ENCODE results near the gene STAT6.

Gene STAT6

GRCh38 chr12:57145460-57146059 is 34.4 kb upstream of the STAT6 start:
- no peak for DNase-seq (ENCODE audit: low read depth, low spot score)

GRCh38 chr12:57143454-57143853 is 32.3 kb upstream of the STAT6 start:
- DNase-seq (ENCODE audit: low read depth, low spot score) = no peak

- no peak for DNase-seq (ENCODE audit: low read depth, low spot score)
Observed at GRCh38 chr12:57142727-57143126, 31.6 kb upstream of the STAT6 start.

- no peak for DNase-seq (ENCODE audit: low read depth, low spot score)
Observed at GRCh38 chr12:57142121-57142520, 31.0 kb upstream of the STAT6 start.

GRCh38 chr12:57141249-57141648 is 30.1 kb upstream of the STAT6 start:
- no peak for DNase-seq (ENCODE audit: low read depth, low spot score)

GRCh38 chr12:57139796-57140649 is 28.9 kb upstream of the STAT6 start:
- no peak for DNase-seq (ENCODE audit: low read depth, low spot score)

- no peak for DNase-seq (ENCODE audit: low read depth, low spot score)
Observed at GRCh38 chr12:57138526-57139272, 27.5 kb upstream of the STAT6 start.

- DNase-seq (ENCODE audit: low read depth, low spot score) = peak; percentile 48
Observed at GRCh38 chr12:57135527-57136326, 24.6 kb upstream of the STAT6 start.

- DNase-seq (ENCODE audit: low read depth, low spot score) = no peak
Observed at GRCh38 chr12:57134949-57135348, 23.8 kb upstream of the STAT6 start.

- no peak for DNase-seq (ENCODE audit: low read depth, low spot score)
Observed at GRCh38 chr12:57133916-57134315, 22.8 kb upstream of the STAT6 start.

GRCh38 chr12:57133013-57133569 is 21.9 kb upstream of the STAT6 start:
- no peak for DNase-seq (ENCODE audit: low read depth, low spot score)

GRCh38 chr12:57131896-57132744 is 21.0 kb upstream of the STAT6 start:
- DNase-seq (ENCODE audit: low read depth, low spot score) = no peak

GRCh38 chr12:57130941-57131340 is 19.8 kb upstream of the STAT6 start:
- DNase-seq (ENCODE audit: low read depth, low spot score) = no peak

- DNase-seq (ENCODE audit: low read depth, low spot score) = no peak
Observed at GRCh38 chr12:57129889-57130288, 18.7 kb upstream of the STAT6 start.

- DNase-seq (ENCODE audit: low read depth, low spot score) = no peak
Observed at GRCh38 chr12:57129321-57129842, 18.2 kb upstream of the STAT6 start.

- no peak for DNase-seq (ENCODE audit: low read depth, low spot score)
Observed at GRCh38 chr12:57128519-57129247, 17.5 kb upstream of the STAT6 start.

- peak; percentile 43 for DNase-seq (ENCODE audit: low read depth, low spot score)
Observed at GRCh38 chr12:57127726-57128518, 16.8 kb upstream of the STAT6 start, which contains the start of gene LRP1. Gene LRP1, plus strand, starts transcription at chr12:57128483. Its CDS starts 482 bp downstream, at chr12:57128965.

- no peak for DNase-seq (ENCODE audit: low read depth, low spot score)
Observed at GRCh38 chr12:57127101-57127725, 16.1 kb upstream of the STAT6 start.

Measured in brain pericyte (primary cell).